Suprapubic skin (tissue), 4 donors: ENCODE results near the gene AHNAK. TPM values are rescaled to one million over a fixed set of nuclear protein-coding genes. Genes with fewer than 3 reads are reported as not detected.

ENCODE experiments used
- DNase-seq, 2 donors: peaks; one replicate each; pipeline ENCODE4 v3.0.0-alpha.2; 2019; ENCODE audit warnings: low spot score in 2 of 2
- H3K27ac ChIP-seq: fragments of 200-600 bp; sonication (generic); one replicate; pipeline ENCODE4 v1.5.1; 2019
- H3K27me3 ChIP-seq: fragments of 200-600 bp; sonication (generic); one replicate; pipeline ENCODE4 v1.5.1; 2019
- H3K36me3 ChIP-seq: fragments of 200-600 bp; sonication (generic); one replicate; pipeline ENCODE4 v1.5.1; 2019
- H3K4me1 ChIP-seq: fragments of 200-600 bp; sonication (generic); one replicate; pipeline ENCODE4 v1.5.1; 2019
- H3K4me3 ChIP-seq: fragments of 200-600 bp; sonication (generic); one replicate; pipeline ENCODE4 v1.5.1; 2019; ENCODE audit warnings: mild to moderate bottlenecking
- H3K9me3 ChIP-seq: fragments of 200-600 bp; sonication (generic); one replicate; pipeline ENCODE4 v1.5.1; 2019
- EP300 ChIP-seq: sonication (generic); formaldehyde crosslinking; IDR thresholded peaks from one replicate; pipeline ENCODE4 v1.6.1; 2017; ENCODE audit warnings: antibody characterized with exemption
- POLR2A ChIP-seq, 2 donors: fragments of 450-650 bp; IDR thresholded peaks; one replicate each; pipeline ENCODE4 v1.6.1; 2017; ENCODE audit warnings: antibody characterized with exemption in 2 of 2, mild to moderate bottlenecking in 2 of 2, moderate library complexity in 2 of 2
- POLR2AphosphoS5 ChIP-seq, 3 donors: sonication (generic); formaldehyde crosslinking; IDR thresholded peaks; one replicate each; pipeline ENCODE4 v1.6.1; 2017; ENCODE audit warnings: antibody characterized with exemption in 3 of 3
- WGBS: methylation state at CpG from one replicate; pipeline ENCODE4 v1.1.5; 2018; 5-methylcytosine and 5-hydroxymethylcytosine counted together
- total RNA-seq, 4 donors: library from RNA; depleted of rRNA; stranded (reverse); fragments of >200 nt; gene quantifications; one replicate each; pipeline ENCODE4 v1.1.0, GENCODE V29; 2016
- TF ChIP-seq, protein P1 (sequence below), 2 donors: fragments of 200-600 bp in 1 of 2; fragments of 450-650 bp in 1 of 2; sonication (generic) in 1 of 2; IDR thresholded peaks; one replicate each; pipeline ENCODE4 v1.5.1; 2016 to 2019; ENCODE audit warnings: antibody characterized with exemption in 2 of 2, mild to moderate bottlenecking in 1 of 2, moderate library complexity in 1 of 2

The AHNAK gene
- total RNA-seq, 4 donors from 2014 or later = 1,174 to 1,475 (median 1,322) TPM

DNA sequence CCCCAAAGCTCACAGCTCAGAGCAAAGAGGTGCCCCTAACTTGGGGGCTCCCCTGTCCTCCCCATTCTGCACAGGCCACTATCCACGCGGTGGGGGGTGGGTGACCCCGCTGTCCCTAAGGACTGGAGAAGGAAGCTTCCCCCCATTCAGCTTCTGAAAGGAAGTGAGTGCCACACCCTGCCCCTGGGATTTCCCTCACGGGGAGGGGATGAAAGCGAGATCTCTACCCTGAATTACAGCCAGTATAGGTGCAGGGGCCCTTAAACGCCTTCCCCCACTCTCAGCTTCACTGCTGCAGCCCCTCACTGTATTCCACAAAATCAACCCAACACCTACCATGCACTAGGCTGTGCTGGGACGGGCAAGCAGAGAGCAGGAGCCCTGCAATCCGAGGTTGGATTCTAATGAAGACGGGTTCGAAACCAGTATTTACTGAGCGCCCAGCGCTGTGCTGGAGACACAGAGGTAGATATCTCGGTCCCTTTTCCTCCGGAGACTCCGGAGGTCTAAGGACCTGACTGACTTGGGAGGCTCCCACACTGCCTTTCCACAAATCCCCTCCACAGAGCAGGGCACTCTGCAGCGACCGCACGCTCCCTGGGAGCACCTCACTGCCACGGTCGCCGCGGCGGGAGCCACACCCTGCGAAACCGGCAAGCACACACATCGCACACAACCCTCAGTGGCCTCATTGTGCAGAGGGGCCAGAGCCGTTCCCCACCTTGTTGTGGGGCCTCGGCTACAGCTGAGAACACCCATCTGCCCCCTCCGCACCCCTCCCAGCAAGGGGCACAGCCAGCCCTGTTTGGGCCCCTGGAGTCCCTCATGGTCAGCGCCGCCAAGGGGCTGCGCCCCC is 1.8 kb downstream of the AHNAK start:
- Histone ChIP-seq H3K27me3 (no peaks in the 10 kb centered on the region), H3K27ac (peak overlapping the region; percentile 98), H3K4me3 (peak overlapping the region; percentile 77), H3K36me3 (no peaks in the 10 kb centered on the region), H3K4me1 (peaks cover 74% of the 10 kb centered on the region), H3K9me3 (no peaks in the 10 kb centered on the region)
- WGBS = under 1% methylated on average over 21 of the region's 32 CpGs
- peak in 1 of 2 donors; percentile 76 for DNase-seq
- no peak for TF ChIP-seq POLR2AphosphoS5 (IDR thresholded peaks at IDR 0.05)

DNA sequence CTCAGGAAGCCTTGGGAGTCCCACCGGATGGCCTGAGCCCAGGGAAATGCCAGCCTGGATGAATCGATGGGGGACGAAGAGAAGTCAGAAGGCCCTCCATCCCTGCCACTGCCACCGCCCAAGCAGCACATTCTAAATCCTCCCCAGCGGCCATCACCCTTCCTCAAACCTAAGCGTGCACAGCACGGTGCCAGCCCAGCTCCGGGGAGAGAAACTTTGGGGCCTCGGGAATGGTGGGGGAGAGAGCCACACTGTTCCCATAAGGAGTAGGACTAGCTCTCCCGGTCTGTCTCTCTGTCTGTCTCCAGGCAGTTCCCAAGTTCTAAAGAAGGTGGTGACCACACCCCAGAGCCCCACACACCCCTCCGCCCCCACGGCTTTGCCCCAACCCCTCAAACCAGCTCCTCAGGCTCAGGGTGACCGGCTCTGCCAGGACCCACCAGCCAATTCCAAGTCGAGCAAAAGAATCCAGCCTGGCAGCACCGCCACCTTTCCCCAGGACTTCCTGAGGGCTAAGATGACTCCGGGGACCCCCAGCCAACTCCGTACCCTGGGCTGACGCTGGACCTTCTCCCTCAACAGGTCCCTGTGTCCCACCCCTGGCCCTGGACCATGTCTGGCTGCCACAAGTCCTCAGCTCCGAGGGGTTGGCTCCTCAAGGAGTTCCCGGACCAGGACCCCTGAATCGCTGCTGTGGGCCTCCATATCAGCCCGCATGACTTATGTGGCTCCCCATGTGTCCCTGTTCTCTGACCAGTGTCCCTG is 2.7 kb downstream of the AHNAK start:
- 6% methylated on average over 15 of the region's 22 CpGs for WGBS
- H3K4me1 ChIP-seq = peaks cover 74% of the 10 kb centered on the region
- DNase-seq = peak in 1 of 2 donors; percentile 76

DNA sequence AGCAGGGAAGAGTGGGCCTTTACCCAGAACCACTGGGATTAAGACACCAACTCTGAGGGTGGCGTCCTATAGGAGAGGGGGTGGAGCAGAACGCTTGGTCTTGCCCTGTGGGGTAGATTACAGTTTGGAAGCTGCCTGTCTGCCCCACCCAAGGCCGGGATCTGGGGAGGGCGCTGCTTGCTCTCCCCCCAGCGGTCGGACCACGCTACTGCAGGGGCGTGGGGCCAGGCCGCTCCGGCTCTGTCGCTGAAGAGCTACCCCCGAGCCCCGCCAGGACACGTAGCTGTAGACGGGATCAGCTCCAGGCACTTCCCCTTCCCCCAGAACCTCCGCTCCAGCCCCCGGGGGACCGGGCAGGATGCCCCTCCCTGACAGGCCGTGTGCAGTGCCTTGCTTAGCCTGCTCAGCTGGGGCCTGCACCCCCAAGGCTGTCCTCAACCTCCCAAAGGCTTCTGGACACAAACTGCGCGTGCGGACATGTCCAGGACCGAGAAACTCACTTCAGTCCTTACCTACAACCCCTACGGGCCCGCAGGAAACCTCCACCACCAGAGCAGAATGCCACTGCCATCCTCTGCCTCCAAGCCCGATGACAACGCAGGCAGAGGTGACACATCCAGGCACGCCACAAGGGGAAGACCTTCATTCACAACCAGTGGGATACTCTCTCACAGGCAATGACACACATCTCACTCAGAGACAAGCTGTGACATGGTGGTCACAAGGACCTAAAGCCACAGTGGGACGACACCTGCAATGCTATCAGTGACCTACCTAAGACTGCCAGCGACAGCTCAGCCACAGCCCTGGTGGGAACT is 3.6 kb downstream of the AHNAK start:
- WGBS = 3% methylated on average over 7 of the region's 30 CpGs
- Histone ChIP-seq H3K4me3 (peak overlapping the region; percentile 77), H3K27me3 (no peaks in the 10 kb centered on the region), H3K36me3 (no peaks in the 10 kb centered on the region), H3K9me3 (no peaks in the 10 kb centered on the region), H3K27ac (peak overlapping the region; percentile 98), H3K4me1 (peaks cover 74% of the 10 kb centered on the region)
- peak; percentile 92 to 93 for DNase-seq
- TF ChIP-seq, protein P1, sequence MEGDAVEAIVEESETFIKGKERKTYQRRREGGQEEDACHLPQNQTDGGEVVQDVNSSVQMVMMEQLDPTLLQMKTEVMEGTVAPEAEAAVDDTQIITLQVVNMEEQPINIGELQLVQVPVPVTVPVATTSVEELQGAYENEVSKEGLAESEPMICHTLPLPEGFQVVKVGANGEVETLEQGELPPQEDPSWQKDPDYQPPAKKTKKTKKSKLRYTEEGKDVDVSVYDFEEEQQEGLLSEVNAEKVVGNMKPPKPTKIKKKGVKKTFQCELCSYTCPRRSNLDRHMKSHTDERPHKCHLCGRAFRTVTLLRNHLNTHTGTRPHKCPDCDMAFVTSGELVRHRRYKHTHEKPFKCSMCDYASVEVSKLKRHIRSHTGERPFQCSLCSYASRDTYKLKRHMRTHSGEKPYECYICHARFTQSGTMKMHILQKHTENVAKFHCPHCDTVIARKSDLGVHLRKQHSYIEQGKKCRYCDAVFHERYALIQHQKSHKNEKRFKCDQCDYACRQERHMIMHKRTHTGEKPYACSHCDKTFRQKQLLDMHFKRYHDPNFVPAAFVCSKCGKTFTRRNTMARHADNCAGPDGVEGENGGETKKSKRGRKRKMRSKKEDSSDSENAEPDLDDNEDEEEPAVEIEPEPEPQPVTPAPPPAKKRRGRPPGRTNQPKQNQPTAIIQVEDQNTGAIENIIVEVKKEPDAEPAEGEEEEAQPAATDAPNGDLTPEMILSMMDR (IDR thresholded peaks at IDR 0.05) = peak; percentile 98 to 100
- TF ChIP-seq POLR2A (IDR thresholded peaks at IDR 0.05) = no peak
- peak in 2 of 3 donors; percentile 62 to 67 for TF ChIP-seq POLR2AphosphoS5 (IDR thresholded peaks at IDR 0.05)
- TF ChIP-seq EP300 = no peak

More for the DNA sequence above, 2.7 kb downstream of the AHNAK start:
- Histone ChIP-seq H3K36me3 (no peaks in the 10 kb centered on the region), H3K4me3 (peak overlapping the region; percentile 77), H3K27me3 (no peaks in the 10 kb centered on the region), H3K9me3 (no peaks in the 10 kb centered on the region), H3K27ac (peak overlapping the region; percentile 98)
- TF ChIP-seq POLR2A (IDR thresholded peaks at IDR 0.05) = no peak
- TF ChIP-seq POLR2AphosphoS5 (IDR thresholded peaks at IDR 0.05) = no peak

DNA sequence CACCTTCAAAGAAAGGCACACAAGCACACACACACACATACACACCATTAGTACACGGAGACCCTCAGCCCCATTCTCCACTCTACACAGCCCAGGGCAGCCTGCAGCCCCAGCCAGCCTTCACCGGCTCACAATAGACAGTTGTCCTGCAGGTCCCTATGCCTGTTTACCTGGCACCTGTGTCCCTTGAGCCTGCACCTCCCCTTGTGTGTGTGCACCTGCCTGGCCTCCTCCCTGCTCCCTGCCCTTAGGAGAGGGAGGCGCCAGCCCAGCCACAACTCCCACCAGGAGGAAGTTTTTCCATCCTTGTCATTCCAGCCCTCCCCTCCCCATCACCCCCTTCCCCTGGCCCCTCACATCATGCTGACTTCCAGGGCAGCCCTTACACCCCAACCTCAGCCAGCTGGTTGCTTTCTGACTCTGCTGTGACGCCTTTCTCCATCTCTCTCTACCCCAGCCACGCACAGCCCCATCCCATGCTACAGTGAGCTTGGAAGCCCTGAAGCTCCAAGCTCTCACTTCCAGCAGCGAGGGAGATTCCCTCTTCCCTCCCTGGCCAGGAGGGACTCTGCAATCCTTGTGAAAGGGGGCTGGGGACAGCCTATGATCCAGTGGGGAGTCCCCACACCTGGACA is 4.4 kb downstream of the AHNAK start:
- 7% methylated on average over 6 of the region's 6 CpGs for WGBS
- TF ChIP-seq POLR2A (IDR thresholded peaks at IDR 0.05) (no peak), EP300 (no peak), POLR2AphosphoS5 (IDR thresholded peaks at IDR 0.05) (no peak)
- TF ChIP-seq, protein P1 (IDR thresholded peaks at IDR 0.05) = no peak
- Histone ChIP-seq H3K36me3 (peaks cover 3% of the 10 kb centered on the region), H3K27me3 (no peaks in the 10 kb centered on the region), H3K9me3 (no peaks in the 10 kb centered on the region), H3K27ac (peak overlapping the region; percentile 98), H3K4me3 (peak overlapping the region; percentile 77), H3K4me1 (peaks cover 74% of the 10 kb centered on the region)
- no peak for DNase-seq

DNA sequence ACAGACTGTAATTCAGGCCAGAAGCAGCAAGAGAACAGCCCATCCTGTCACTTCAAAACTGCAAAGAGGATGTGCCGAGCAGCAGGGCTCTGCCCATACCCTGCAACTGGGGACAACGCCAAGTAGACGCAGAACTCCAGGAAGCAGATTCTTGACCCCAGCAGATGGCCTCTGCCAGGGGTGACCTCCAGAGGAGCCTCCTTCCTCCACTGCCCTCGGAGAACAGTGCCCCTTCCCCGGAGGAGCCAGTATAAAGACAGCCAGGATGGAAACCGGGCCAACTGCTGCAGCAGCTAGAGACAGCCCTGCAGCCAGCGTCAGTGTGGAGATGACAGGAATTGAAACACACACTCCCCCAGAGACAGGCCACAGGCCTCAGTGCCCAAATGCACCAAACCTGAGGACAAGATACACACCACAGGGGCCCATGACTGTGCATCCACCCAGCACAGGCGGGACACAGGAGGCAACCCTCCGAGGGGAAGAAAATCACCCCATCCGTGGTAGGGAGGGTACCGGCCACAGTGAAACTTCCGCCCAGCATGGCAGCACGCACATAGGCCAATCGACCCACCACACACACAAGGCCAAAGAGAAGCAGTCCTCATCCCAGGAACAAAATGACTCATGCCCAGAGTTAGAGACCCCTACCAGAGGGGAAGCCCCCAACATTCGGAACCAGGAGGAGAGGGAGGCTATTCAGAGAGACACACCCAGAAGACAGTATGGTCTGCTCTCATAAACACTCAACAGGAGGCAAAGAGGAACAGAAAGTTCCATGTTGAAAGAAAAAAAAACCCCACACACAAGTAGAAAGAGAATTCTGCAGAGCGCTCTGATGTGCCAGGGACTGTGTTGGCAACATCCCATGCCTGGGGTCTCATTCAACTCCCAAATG is 5.6 kb downstream of the AHNAK start:
- H3K27me3 ChIP-seq = no peaks in the 10 kb centered on the region
- peak overlapping the region; percentile 98 for H3K27ac ChIP-seq
- peaks cover 12% of the 10 kb centered on the region for H3K36me3 ChIP-seq
- 1% methylated on average over 14 of the region's 16 CpGs for WGBS
- DNase-seq = peak in 1 of 2 donors; percentile 75
- no peaks in the 10 kb centered on the region for H3K9me3 ChIP-seq
- peak overlapping the region; percentile 77 for H3K4me3 ChIP-seq
- peaks cover 83% of the 10 kb centered on the region for H3K4me1 ChIP-seq
- TF ChIP-seq, protein P1 (IDR thresholded peaks at IDR 0.05) = no peak
